ENCODE data around the gene ANKDD1B.

DNA sequence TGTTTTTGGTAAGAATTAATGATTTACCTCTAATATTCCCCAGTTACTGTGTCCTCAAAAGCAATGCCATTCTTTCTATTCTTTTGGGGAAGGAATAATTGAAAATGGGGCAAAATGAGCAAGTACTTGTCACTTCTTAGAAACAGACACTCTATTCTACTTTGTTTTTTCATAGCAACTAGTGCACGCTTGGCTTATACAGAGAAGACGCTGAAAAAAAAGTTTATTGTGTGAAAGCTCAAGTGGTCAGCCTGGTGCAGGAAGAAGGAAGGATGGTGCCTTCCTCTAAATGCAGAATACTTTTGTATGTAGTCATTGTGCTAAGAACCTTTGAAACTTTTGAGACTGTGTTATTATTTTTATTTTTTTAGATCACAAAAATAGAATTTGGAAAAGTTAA lies 29.6 kb downstream of the ANKDD1B start:
- no peak for TF ChIP-seq POLR2AphosphoS5 (IDR thresholded peaks at IDR 0.05; ENCODE audit: insufficient read depth in 1 of 2, low read depth in 1 of 2)
- TF ChIP-seq, protein P1, sequence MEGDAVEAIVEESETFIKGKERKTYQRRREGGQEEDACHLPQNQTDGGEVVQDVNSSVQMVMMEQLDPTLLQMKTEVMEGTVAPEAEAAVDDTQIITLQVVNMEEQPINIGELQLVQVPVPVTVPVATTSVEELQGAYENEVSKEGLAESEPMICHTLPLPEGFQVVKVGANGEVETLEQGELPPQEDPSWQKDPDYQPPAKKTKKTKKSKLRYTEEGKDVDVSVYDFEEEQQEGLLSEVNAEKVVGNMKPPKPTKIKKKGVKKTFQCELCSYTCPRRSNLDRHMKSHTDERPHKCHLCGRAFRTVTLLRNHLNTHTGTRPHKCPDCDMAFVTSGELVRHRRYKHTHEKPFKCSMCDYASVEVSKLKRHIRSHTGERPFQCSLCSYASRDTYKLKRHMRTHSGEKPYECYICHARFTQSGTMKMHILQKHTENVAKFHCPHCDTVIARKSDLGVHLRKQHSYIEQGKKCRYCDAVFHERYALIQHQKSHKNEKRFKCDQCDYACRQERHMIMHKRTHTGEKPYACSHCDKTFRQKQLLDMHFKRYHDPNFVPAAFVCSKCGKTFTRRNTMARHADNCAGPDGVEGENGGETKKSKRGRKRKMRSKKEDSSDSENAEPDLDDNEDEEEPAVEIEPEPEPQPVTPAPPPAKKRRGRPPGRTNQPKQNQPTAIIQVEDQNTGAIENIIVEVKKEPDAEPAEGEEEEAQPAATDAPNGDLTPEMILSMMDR (IDR thresholded peaks at IDR 0.05) = no peak

Data from vagina (tissue), 2 donors.